T-helper 2 cell treated with Interferon-gamma antibody and Interleukin-4, amounts not matched to agents 5 μg/mL and 100 μg/mL, for 36 hours (primary cell): Measurements from ENCODE around the gene COL7A1.

Source experiments
- DNase-seq: peaks from one replicate; pipeline ENCODE4 v3.0.0; 2021; ENCODE audit warnings: low spot score
- H3K27ac Mint-ChIP-seq: one replicate; pipeline ENCODE4 v1.8.0; 2021; ENCODE audit warnings: mild to moderate bottlenecking, mixed read lengths
- H3K27me3 Mint-ChIP-seq: one replicate; pipeline ENCODE4 v1.8.0; 2021; ENCODE audit warnings: low read depth, mixed read lengths
- H3K36me3 Mint-ChIP-seq: one replicate; pipeline ENCODE4 v1.8.0; 2021; ENCODE audit warnings: low read depth, mixed read lengths
- H3K4me1 Mint-ChIP-seq: one replicate; pipeline ENCODE4 v1.8.0; 2021; ENCODE audit warnings: low read depth, mixed read lengths
- H3K4me3 Mint-ChIP-seq: one replicate; pipeline ENCODE4 v1.8.0; 2022; ENCODE audit warnings: mild to moderate bottlenecking, moderate library complexity, mixed read lengths
- H3K9me3 Mint-ChIP-seq: one replicate; pipeline ENCODE4 v1.8.0; 2021; ENCODE audit warnings: mixed read lengths

COL7A1 gene

DNA sequence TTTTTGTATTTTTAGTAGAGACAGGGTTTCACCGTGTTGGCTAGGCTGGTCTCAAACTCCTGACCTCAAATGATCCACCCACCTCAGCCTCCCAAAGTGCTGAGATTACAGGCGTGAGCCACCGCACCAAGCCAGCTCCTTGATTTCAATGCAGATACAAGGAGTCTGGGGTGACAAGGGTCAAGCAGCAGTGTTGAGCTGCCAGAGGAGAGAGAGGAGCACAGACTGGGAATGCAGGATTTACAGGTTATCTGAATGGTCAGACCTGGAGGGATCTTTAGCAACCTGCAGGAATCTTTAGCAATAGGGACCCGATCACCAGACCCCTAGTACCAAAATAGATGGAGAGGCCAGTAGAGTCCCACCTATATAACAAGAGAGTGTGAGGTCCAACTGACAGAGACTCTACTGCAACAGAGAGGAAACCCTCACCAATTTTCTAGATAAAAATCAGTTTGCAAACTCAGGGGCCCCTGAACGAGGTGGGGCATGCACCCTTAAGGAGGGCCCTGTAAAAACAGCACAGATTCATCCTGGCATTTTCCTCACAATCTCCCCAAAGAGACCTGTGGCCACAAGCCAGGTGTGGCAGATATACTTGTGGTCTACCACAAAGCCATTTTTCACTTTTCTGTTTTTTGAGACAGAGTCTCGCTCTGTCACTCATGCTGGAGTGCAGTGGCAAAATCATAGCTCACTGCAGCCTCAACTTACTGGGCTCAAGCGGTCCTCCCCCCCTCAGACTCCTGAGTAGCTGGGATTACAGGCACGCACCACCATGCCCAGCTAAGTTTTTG is 80.5 kb downstream of the COL7A1 start:
- DNase-seq: peak; percentile 29
- peaks cover 4% of the 10 kb centered on the region for H3K27me3 Mint-ChIP-seq
- no peaks in the 10 kb centered on the region for H3K9me3 Mint-ChIP-seq
- H3K36me3 Mint-ChIP-seq: peaks cover 7% of the 10 kb centered on the region
- H3K4me1 Mint-ChIP-seq: peaks cover 59% of the 10 kb centered on the region
- H3K27ac Mint-ChIP-seq: peak overlapping the region; percentile 63
- H3K4me3 Mint-ChIP-seq: peak overlapping the region; percentile 63
